Thyroid gland (tissue), 4 donors: ENCODE results near the gene SUSD5.

Experiments
- POLR2A ChIP-seq, 2 donors: fragments of 450-650 bp; IDR thresholded peaks; one replicate each; pipeline ENCODE4 v1.6.1; 2017; ENCODE audit warnings: antibody characterized with exemption in 2 of 2, mild to moderate bottlenecking in 2 of 2, moderate library complexity in 1 of 2
- TF ChIP-seq, protein P1 (sequence below), 6 experiments: fragments of 200-600 bp in 3 of 6; fragments of 450-650 bp in 3 of 6; sonication (generic) in 3 of 6; IDR thresholded peaks; one replicate each; pipeline ENCODE4 v1.5.1; 2016 to 2019; ENCODE audit warnings: antibody characterized with exemption in 6 of 6, mild to moderate bottlenecking in 2 of 6, inconsistent platforms in 1 of 6, moderate library complexity in 1 of 6

DNA sequence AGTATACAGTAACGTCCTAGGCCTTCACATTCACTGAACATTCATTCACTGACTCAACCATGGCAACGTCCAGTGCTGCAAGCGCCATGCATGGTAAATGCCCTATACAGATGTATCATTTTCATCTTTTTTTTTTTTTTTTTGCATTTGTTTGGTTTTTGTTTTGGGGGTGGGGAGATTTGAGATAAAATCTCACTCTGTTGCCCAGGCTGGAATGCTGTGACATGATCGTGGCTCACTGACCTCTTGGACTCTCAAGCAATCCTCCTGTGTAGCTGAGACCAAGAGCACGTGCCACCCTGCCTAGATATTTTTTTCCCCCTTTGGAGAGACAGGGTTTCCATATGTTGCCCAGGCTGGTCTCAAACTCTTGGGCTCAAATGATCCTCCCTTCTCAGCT lies 37.4 kb downstream of the SUSD5 start:
- TF ChIP-seq, protein P1, sequence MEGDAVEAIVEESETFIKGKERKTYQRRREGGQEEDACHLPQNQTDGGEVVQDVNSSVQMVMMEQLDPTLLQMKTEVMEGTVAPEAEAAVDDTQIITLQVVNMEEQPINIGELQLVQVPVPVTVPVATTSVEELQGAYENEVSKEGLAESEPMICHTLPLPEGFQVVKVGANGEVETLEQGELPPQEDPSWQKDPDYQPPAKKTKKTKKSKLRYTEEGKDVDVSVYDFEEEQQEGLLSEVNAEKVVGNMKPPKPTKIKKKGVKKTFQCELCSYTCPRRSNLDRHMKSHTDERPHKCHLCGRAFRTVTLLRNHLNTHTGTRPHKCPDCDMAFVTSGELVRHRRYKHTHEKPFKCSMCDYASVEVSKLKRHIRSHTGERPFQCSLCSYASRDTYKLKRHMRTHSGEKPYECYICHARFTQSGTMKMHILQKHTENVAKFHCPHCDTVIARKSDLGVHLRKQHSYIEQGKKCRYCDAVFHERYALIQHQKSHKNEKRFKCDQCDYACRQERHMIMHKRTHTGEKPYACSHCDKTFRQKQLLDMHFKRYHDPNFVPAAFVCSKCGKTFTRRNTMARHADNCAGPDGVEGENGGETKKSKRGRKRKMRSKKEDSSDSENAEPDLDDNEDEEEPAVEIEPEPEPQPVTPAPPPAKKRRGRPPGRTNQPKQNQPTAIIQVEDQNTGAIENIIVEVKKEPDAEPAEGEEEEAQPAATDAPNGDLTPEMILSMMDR (IDR thresholded peaks at IDR 0.05) = no peak
- no peak for TF ChIP-seq POLR2A (IDR thresholded peaks at IDR 0.05)
